Skin epidermis (tissue), 12 donors: ENCODE measurements around the gene AFG3L2.

Experiments
- H3K27ac ChIP-seq, 21 experiments: fragments of 200-600 bp; sonication (generic) in 11 of 21; one replicate each; pipeline ENCODE4 v1.5.0; 2020; ENCODE audit warnings: mild to moderate bottlenecking in 3 of 21, inconsistent platforms in 2 of 21, moderate library complexity in 2 of 21
- H3K4me3 ChIP-seq, 7 experiments: fragments of 200-600 bp; sonication (generic) in 2 of 7; one replicate each; pipeline ENCODE4 v1.5.0; 2020; ENCODE audit warnings: inconsistent platforms in 2 of 7, mild to moderate bottlenecking in 2 of 7, moderate library complexity in 1 of 7

AFG3L2 gene

DNA sequence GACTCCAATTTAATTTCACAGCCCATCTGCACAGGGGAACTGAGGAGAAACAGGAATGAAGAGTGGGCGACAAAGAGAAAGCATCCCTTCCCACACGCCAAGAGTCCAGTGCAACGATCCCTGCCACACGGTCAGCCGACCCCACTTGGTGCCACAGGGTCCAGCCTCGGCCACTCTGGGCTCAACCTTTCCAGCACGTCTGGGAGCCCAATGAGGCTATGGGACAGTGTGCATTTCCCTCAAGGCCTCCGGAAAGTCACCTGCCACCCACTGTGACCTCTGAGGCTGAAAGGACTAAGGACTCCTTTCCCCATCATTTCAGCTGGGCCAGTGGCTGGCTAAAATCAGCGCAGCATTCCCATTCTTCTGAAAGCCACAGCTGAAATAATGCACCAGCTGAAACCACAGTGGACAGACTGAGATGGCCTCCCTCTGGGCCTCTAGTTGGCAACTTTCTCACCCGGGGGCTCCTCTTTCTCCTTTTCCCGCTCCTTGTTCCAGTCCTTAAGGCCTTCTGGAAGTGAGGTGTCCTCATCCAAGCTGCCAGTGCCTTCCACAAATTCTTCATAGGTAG lies 47.8 kb downstream of the AFG3L2 start:
- Histone ChIP-seq H3K27ac (no peak overlapping the region), H3K4me3 (no peak overlapping the region)

DNA sequence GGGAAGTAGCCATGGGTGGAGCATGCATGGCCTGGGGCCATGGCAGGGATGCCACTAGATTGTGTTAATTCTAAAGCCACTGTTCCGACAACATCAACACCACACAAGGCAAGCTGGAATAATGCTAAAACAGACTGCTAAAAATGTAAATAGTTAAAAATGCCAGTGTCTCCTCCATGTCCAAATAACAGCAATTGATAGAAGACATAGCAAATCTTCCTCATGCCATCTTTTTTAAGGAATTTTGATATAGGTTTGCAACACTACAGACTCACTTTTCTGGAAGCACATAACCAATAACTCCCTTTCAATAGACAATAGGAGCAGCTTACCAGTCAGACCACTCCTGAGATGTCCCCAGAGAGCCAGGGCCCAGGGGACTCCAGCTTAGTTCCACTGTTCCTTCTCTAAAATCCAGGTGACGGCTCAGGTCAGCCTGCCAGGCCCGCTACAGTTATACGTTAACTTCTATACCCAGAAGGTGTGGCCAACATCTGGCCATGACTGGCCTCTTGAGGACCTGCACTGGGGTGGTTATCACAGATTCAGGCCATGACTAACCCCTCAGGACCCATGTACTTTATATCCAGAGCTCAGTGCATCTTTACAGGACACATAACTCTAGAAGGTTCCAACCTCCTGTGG lies 48.7 kb downstream of the AFG3L2 start:
- Histone ChIP-seq H3K27ac (no peak overlapping the region), H3K4me3 (no peak overlapping the region)

DNA sequence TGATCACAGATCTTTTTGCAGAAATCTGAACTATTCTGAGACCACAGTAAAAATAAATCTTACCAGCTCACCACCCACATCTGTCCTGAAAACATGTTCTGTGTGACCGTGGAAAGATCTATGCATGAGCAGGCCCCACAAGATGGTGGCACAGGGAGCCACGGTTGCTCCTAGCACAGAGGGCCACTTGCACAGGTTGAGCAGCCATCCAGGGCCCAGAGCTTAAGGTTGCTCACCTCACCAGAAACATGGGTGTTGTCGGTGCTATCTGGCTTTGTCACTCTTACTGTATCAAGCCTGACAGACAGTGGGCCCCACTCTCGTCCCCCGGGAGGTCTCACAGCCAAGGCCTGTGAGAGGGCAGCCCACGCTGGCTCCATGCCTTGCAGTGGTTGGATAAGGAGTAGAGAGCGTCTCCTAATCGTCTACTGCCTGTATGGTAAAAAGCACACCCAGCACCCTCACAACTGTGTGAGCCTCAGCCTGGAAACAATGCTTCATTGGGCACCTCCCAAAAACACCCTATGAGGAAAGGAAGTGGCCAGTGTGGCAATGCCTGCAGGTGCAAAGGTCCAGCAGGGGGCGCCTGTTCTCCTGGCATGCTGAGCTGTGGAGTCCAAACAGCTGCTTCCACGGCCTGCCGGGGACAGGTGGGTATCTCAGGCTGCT lies 49.4 kb downstream of the AFG3L2 start:
- H3K4me3 ChIP-seq: no peak overlapping the region
- H3K27ac ChIP-seq: peak overlapping the region in 3 of 21 experiments; percentile 30 to 45 (median 38)

DNA sequence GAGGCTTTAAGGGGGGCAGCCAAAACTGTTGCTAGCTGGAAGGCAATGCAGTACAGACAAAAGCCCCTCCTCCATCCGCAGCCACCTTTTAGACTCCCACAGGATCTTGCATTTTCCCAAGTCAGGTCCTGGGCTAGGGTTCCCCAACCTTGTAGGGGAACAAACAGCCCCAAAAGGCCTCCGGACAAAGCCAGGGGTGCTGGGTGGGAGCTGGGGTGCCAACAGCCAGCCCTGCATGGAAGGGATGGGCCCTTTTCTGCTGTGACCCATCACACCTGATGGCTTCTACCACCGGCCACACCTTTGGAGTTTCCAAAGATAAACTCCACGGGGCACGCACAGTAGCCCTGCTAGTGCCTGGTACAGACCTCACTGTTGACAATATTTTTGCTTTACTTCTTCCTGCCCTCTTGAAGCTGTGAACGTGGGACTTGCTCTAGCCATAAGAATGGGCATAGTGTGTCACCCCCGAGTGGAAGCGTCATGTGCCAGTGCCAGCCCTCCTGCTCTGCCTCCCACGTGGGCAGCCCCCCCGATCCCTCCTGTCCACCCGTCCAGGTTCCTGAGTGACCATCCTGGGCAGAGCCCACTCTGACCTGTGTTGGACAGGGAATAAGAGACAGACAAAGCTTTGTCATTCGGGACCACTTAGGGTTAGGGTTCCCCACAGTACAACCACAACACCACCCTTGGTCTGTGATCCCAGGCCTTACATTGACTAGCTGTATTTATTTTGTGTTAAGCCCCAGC lies 50.1 kb downstream of the AFG3L2 start:
- H3K4me3 ChIP-seq: no peak overlapping the region
- peak overlapping the region in 2 of 21 experiments; percentile 38 to 45 for H3K27ac ChIP-seq

DNA sequence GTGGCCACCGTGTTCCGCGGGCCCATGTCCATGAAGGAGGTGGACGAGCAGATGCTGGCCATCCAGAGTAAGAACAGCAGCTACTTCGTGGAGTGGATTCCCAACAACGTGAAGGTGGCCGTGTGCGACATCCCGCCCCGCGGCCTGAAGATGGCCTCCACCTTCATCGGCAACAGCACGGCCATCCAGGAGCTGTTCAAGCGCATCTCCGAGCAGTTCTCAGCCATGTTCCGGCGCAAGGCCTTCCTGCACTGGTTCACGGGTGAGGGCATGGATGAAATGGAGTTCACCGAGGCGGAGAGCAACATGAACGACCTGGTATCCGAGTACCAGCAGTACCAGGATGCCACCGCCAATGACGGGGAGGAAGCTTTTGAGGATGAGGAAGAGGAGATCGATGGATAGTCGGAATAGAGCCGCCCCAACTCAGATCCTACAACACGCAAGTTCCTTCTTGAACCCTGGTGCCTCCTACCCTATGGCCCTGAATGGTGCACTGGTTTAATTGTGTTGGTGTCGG lies 51.2 kb downstream of the AFG3L2 start:
- Histone ChIP-seq H3K4me3 (no peak overlapping the region), H3K27ac (no peak overlapping the region)

DNA sequence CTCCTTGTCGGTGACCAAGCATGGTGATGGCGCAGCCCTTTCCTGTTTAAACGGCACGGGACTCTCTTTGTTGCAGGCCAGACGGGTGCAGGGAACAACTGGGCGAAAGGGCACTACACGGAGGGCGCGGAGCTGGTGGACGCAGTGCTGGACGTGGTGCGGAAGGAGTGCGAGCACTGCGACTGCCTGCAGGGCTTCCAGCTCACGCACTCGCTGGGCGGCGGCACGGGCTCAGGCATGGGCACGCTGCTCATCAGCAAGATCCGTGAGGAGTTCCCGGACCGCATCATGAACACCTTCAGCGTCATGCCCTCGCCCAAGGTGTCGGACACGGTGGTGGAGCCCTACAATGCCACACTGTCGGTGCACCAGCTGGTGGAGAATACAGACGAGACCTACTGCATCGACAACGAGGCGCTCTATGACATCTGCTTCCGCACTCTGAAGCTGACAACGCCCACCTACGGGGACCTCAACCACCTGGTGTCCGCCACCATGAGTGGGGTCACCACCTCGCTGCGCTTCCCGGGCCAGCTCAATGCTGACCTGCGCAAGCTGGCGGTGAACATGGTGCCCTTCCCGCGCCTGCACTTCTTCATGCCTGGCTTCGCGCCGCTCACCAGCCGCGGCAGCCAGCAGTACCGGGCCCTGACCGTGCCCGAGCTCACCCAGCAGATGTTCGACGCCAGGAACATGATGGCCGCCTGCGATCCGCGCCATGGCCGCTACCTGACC lies 51.9 kb downstream of the AFG3L2 start:
- no peak overlapping the region for H3K4me3 ChIP-seq

DNA sequence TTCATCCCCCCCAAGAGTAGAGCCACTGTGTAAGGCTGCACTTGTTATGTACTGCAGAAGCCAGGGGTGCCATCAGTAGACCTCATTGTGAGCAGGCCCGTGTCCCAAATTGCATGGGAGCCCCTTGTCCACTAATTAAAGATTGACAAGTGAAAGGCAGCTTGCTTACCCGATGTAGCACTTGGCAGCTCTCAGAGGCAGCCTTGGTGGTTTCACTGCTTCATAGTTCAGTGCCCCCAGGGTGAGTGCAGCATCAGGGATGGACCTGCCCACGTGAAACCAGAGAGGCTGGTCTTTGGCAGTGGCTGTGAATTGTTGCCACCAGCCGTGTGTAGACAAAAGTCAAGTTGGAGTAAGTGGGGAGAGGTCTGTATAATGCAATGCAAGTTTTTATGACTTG lies 55.7 kb downstream of the AFG3L2 start:
- H3K4me3 ChIP-seq: no peak overlapping the region
- peak overlapping the region in 2 of 21 experiments; percentile 0 to 12 for H3K27ac ChIP-seq

More for the DNA sequence above, 51.9 kb downstream of the AFG3L2 start:
- no peak overlapping the region for H3K27ac ChIP-seq

DNA sequence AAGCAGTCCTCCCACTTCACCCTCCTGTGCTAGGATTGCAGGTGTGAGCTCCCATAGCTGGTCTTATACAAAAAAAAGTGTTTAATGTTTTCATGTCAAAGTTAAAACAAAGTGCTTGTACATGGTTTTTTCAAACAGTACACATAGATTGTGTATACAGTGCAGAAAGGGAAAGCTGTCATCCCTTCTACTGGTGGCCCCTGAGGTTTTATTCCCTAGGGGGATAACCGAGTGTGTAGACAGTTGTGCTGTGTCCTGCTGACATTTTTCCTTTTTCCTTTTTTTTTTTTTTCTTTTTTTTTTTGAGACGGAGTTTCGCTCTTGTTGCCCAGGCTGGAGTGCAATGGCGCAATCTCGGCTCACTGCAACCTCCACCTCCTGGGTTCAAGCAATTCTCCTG lies 58.2 kb downstream of the AFG3L2 start:
- no peak overlapping the region for H3K4me3 ChIP-seq
- peak overlapping the region in 2 of 21 experiments; percentile 13 to 45 for H3K27ac ChIP-seq

DNA sequence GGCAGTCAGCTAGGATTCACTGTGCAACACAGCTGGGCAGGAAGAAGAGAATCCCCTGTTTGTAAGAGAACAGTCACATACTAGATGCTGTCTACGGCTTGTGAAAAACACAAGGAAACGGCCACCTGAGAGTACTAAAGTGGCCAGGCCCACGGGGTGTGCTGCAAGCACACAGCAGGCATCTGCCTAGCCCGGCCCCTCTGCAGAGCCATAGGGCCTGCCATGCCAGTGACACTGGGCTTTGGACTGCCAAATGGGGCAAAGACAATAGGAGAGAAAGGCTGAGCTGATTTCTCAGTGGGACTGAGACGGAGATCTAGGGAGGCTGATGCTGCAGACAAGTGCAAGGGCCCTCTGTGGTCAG lies 58.7 kb downstream of the AFG3L2 start:
- H3K4me3 ChIP-seq: no peak overlapping the region
- H3K27ac ChIP-seq: peak overlapping the region in 11 of 21 experiments; percentile 3 to 58 (median 36)

DNA sequence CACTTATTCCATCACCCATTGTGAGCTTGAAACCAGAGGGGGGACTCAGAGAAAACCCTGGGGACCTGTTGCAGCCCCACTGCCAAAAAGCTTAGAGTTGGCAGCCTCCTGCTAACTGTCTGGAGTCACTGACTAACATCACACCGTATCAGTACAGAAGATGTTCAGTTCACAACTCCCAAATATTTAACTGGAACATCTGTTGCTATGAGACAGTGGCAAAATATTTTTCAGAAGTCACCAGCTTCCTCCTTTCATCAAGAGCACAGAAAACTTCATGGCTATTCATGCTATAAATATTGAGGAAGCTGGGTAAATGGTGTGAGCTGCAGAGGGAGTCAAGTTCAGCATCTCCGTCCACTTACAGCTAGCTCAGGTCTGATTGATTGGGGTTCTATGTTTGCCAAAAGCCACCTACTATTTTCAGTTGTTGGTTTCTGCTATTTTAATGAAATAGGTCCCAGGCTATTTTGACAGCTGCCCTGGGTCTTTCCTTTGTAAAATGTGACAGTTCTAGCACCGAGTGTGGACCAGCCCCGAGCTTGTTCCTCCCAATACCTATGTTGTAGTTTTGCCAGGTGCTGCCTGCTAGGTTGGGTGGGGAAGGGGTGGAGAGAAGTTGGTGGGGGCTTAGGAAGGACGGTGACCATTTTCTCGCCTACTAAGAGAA lies 59.2 kb downstream of the AFG3L2 start:
- Histone ChIP-seq H3K4me3 (no peak overlapping the region), H3K27ac (peak overlapping the region in 12 of 21 experiments; percentile 3 to 66 (median 38))

DNA sequence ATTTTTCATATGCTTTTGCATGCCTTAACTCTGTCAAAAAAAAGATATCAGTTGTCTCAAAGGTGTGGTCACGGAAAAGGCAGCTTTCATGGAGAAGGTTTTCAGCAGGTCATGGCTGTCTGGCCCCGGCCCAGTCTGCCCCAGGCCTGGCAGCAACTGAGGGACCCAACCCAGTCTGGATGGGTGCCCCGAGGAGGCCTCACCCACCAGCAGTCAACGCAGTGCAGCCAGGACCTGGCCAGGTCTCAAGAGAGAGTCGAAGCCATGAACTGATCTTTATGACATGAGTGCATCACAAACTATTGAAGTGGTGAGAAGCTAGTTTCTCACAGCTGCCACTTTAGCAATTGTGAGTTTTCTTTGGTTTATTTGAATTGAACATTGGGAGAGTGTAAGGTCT lies 61.1 kb downstream of the AFG3L2 start:
- Histone ChIP-seq H3K27ac (peak overlapping the region in 10 of 21 experiments; percentile 7 to 69 (median 38)), H3K4me3 (no peak overlapping the region)

DNA sequence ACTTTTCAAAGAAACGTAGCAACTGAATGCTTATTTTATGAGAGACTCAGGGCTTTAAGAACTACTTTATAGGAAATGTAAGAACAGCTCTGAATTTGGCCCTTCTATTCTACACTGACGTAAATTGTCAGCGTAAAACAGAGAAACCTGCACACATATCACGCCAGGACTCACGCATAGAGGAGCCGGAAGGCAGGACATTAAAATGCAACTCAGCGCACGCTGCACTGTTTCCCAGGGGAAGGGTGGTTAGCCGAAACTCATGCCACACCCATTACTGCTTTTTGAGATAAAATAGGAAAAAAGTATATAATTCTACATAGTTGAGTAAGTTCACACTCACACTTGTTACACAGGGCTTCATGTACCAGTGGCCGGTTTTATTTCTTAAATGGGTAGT lies 61.5 kb downstream of the AFG3L2 start:
- H3K4me3 ChIP-seq: no peak overlapping the region
- peak overlapping the region in 11 of 21 experiments; percentile 2 to 69 (median 33) for H3K27ac ChIP-seq

DNA sequence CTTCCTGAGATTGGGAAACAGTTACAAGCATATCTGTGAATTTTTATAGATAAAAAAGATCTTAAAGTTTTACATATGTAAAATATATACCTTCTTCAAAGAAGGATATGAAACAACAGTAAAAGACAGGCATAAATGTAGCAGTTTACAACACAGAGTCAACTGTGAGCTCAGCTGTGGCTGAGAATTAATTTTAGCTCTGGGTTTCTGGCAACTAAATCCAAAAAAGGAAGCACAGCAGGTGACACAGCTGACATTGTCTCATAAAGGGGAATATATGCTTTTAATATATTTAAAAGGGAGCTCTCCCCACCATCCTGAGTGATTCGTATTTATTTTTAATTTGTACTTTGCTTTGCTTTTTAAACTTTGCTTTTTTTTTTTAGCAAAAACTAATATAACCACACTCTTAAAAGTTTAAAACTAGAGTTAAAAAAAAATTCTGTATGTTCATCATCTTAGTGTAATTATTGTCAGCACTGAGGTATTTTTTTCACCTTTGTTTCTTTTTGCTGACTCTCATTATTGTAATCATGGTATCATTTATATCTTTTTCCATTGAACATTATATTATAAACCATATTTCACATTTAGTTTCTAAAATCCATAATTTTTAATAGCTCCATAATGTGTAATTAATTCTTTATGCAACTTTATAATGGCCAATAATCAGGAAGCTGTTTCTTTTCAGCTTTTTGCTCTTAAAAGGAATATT lies 62.3 kb downstream of the AFG3L2 start:
- H3K27ac ChIP-seq: peak overlapping the region in 10 of 21 experiments; percentile 1 to 69 (median 32)
- H3K4me3 ChIP-seq: no peak overlapping the region

DNA sequence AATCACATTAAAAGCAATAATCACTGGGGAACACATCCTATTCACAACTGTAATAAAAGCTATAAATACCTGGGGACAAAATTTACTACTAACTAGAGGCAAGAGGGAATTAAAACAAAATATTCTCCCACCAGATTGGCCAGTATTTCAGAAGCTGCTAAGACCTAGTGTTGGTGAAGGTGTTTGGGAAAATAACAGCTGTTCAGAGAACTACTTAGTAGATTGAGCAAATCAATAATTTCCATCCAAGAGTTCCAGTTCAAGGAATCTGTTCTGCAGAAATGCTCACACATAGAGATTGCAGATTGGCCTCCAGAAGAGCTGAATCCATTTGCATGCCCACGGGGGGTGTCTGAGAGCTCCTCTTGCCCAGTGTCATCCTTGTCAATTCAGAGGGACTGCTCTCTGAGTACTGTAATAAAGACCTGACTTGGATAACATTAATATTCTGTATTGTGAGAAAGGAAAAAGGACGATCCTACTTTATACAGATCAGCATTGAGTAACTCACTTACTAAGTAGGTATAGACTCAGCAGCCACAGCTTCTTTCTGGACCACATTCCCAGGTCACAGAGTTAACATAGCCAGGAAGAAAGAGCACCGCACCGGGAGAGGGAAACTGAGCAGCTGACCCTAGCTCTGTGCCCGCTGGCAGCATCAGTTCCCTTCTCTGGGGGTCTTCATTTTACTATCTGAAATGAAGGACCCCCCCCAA lies 63.3 kb downstream of the AFG3L2 start:
- Histone ChIP-seq H3K27ac (peak overlapping the region in 9 of 21 experiments; percentile 1 to 69 (median 10)), H3K4me3 (no peak overlapping the region)

DNA sequence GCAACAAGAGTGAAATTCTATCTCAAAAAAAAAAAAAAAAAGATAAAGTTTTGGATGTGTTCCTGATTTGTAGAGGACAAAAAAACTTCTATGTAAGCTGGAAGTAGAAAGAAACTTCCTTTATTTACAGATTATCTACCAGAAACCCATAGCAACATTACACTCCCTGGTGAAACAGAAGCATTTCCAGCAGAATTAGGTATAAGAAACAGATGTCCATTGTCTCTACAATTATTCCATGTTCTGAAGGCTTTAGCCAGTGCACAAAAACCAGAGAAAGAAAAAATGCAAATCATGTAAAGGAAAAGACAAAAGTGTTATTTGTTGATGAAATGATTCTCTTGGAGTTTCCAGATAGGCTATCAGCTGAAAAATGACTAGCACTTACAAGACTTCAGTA lies 64.1 kb downstream of the AFG3L2 start:
- no peak overlapping the region for H3K27ac ChIP-seq

DNA sequence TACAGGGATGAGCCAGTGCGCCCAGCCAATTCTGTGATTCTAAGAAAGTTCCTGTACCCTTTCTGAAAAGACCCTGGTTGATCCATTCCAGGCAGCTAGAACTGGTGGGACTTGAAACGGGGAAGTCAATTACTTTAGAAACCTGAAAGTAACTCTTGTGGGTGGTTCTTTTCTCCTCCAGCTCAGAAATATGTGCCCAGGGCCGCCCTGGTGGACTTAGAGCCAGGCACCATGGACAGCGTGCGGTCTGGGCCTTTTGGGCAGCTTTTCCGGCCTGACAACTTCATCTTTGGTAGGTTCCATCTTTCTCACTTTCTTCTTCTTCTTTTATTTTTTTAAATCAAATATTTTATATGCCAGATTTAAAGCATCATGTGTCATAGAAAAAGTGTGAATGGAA lies 66.3 kb downstream of the AFG3L2 start:
- H3K4me3 ChIP-seq: no peak overlapping the region

More for the DNA sequence above, 64.1 kb downstream of the AFG3L2 start:
- H3K4me3 ChIP-seq: no peak overlapping the region

DNA sequence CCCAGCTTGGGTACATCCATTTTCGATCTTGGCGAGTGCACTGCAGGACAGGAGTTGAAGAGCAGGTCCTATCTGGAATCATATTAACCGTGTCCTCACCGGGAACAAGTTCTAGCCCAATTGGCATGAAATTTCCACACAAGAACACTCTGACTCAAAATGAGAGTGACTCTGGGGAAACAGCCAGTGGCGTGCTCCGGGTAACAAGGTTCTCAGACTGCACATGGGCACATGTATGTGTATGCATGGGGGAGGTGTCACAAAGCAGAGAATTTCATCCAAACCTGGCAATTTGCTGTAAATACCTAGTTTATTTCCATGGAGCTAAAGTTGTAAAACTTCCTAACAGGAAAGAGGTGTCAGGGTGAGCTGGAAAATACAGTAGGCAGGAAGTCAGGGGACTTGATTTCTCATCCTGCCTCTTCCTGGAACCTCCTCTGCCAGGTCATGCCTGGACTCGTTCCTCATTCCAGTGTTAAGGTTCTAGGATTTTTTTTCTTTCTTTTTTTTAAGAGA lies 67.3 kb downstream of the AFG3L2 start:
- peak overlapping the region; percentile 60 to 98 (median 75) for H3K4me3 ChIP-seq

More for the DNA sequence above, 66.3 kb downstream of the AFG3L2 start:
- H3K27ac ChIP-seq: peak overlapping the region in 9 of 21 experiments; percentile 14 to 100 (median 98)

More for the DNA sequence above, 67.3 kb downstream of the AFG3L2 start:
- H3K27ac ChIP-seq: peak overlapping the region in 20 of 21 experiments; percentile 43 to 100 (median 98)
